SK-N-SH treated with all-trans-retinoic acid at 6 μM for 48 hours (cell line): ENCODE data around the gene DNAH1.

Source experiments
- ARNTL ChIP-seq: fragments of 450-650 bp; formaldehyde crosslinking; IDR thresholded peaks from 2 replicates; pipeline ENCODE4 v1.5.0; 2020; ENCODE audit warnings: low read depth, mild to moderate bottlenecking, moderate library complexity, borderline replicate concordance
- BACH2 ChIP-seq: fragments of 250-450 bp; sonication (Bioruptor Pico); IDR thresholded peaks from 2 replicates; pipeline ENCODE4 v1.9.0; 2021; ENCODE audit warnings: mild to moderate bottlenecking, borderline replicate concordance
- RARB ChIP-seq: fragments of 250-450 bp; sonication (Bioruptor Pico); IDR thresholded peaks from 2 replicates; pipeline ENCODE4 v1.8.0; 2021; ENCODE audit warnings: mild to moderate bottlenecking, moderate library complexity
- ZC3H10 ChIP-seq: fragments of 250-450 bp; sonication (Bioruptor Pico); IDR thresholded peaks from 2 replicates; pipeline ENCODE4 v1.5.1; 2021; ENCODE audit warnings: mild to moderate bottlenecking, moderate library complexity
- ZNF8 ChIP-seq: fragments of 450-650 bp; formaldehyde crosslinking; IDR thresholded peaks from 2 replicates; pipeline ENCODE4 v1.5.0; 2020; ENCODE audit warnings: mild to moderate bottlenecking, moderate library complexity
- TF ChIP-seq, protein P1 (sequence below): fragments of 250-450 bp; sonication (Bioruptor Pico); IDR thresholded peaks from 2 replicates; pipeline ENCODE4 v1.5.1; 2020; ENCODE audit warnings: low read depth, mild to moderate bottlenecking, moderate library complexity
- TF ChIP-seq, protein P2 (sequence below): fragments of 250-450 bp; sonication (Bioruptor Pico); IDR thresholded peaks from 2 replicates; pipeline ENCODE4 v1.8.0; 2020; ENCODE audit warnings: mild to moderate bottlenecking, moderate library complexity, borderline replicate concordance

DNA sequence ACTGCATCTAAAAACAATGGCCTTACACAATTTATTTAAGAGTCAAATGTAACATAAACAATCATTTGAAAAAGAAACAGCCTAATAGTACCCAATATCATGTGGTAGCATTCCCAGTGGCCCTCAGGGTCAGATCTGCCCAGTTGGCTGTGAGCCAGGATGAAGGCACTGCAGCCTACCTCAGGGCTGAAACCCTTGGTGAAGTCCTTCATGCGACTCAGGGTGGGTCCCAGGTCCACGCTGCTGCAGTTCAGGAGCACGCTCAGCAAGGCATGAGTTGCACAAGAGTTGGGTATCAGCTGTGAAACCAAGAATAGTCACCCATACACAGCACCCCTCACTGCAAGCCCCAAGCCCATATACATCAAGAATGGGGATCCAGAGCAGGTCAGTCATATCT lies 91.7 kb downstream of the DNAH1 start:
- no peak for TF ChIP-seq ZNF8 (CRISPR knock-in tag)
- TF ChIP-seq BACH2 (CRISPR knock-in tag) = no peak
- TF ChIP-seq, protein P1, sequence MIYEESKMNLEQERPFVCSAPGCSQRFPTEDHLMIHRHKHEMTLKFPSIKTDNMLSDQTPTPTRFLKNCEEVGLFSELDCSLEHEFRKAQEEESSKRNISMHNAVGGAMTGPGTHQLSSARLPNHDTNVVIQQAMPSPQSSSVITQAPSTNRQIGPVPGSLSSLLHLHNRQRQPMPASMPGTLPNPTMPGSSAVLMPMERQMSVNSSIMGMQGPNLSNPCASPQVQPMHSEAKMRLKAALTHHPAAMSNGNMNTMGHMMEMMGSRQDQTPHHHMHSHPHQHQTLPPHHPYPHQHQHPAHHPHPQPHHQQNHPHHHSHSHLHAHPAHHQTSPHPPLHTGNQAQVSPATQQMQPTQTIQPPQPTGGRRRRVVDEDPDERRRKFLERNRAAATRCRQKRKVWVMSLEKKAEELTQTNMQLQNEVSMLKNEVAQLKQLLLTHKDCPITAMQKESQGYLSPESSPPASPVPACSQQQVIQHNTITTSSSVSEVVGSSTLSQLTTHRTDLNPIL (CRISPR knock-in tag) = no peak
- TF ChIP-seq, protein P2, sequence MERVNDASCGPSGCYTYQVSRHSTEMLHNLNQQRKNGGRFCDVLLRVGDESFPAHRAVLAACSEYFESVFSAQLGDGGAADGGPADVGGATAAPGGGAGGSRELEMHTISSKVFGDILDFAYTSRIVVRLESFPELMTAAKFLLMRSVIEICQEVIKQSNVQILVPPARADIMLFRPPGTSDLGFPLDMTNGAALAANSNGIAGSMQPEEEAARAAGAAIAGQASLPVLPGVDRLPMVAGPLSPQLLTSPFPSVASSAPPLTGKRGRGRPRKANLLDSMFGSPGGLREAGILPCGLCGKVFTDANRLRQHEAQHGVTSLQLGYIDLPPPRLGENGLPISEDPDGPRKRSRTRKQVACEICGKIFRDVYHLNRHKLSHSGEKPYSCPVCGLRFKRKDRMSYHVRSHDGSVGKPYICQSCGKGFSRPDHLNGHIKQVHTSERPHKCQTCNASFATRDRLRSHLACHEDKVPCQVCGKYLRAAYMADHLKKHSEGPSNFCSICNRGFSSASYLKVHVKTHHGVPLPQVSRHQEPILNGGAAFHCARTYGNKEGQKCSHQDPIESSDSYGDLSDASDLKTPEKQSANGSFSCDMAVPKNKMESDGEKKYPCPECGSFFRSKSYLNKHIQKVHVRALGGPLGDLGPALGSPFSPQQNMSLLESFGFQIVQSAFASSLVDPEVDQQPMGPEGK (CRISPR knock-in tag) = no peak
- TF ChIP-seq RARB (CRISPR knock-in tag) = no peak
- TF ChIP-seq ZC3H10 (CRISPR knock-in tag) = no peak
- no peak for TF ChIP-seq ARNTL (CRISPR knock-in tag)
